ENCODE results near the gene TGFBR3. TPM values are rescaled to one million over a fixed set of nuclear protein-coding genes. Genes with fewer than 3 reads are reported as not detected.

TGFBR3 gene
- total and polyA plus RNA-seq, 2 experiments from 2014 or later = 16.2 to 26.5 TPM

DNA sequence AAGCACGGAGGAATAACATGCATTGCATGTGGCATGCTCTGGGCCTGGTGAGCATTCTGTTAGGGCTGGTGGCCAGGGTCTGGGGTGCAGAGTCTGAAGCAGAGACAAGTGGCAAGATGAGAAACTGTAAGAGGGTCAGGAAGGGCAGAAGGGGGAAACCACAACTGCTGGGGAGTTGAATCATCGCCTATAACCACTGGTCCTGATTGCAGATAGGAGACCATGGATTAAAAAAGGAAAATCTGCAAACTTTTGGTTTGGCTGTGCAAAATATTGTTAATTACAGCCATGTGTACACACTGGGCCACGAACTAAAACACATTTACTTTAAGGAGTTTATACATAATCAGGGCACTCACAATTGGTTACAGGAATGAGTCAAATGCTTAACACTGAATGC, 76.6 kb downstream of the TGFBR3 start:
- Histone ChIP-seq H4K20me1 (ENCODE audit: insufficient read depth) (peaks cover 3% of the 10 kb centered on the region; the same call in 1 of the 2 replicates), H3K9me2 (ENCODE audit: insufficient read depth) (no peaks in the 10 kb centered on the region), H2AFZ (no peak overlapping the region), H3K79me2 (ENCODE audit: insufficient read depth) (peaks cover 82% of the 10 kb centered on the region), H3K4me2 (ENCODE audit: unreplicated experiment) (no peak overlapping the region), H3K4me3 (no peak overlapping the region), H3K9ac (no peak overlapping the region), H3F3A (ENCODE audit: insufficient read depth) (peaks cover 30% of the 10 kb centered on the region), H3K4me1 (ENCODE audit: insufficient read depth) (peaks cover 34% of the 10 kb centered on the region), H3K36me3 (ENCODE audit: low read depth) (no peaks in the 10 kb centered on the region), H3K27ac (no peak overlapping the region), H3K27me3 (replicated peaks; ENCODE audit: insufficient read depth) (no peaks in the 10 kb centered on the region), H3K9me3 (ENCODE audit: low read depth) (no peaks in the 10 kb centered on the region)
- no peak for DNase-seq
- TF ChIP-seq EZH2 (IDR thresholded peaks at IDR 0.05; ENCODE audit: insufficient read depth, poor library complexity, severe bottlenecking) (no peak), EZH2phosphoT487 (IDR thresholded peaks at IDR 0.05; ENCODE audit: insufficient read depth, low read depth) (no peak)
- in situ Hi-C loops (cut with MboI) = no loop called here
- 28 to 34% methylated on average over 3 of the region's 3 CpGs for WGBS, 2 experiments (ENCODE audit: low coverage in 1 of 2, low lambda C conversion rate in 2 of 2, missing lambda C conversion rate in 2 of 2)

DNA sequence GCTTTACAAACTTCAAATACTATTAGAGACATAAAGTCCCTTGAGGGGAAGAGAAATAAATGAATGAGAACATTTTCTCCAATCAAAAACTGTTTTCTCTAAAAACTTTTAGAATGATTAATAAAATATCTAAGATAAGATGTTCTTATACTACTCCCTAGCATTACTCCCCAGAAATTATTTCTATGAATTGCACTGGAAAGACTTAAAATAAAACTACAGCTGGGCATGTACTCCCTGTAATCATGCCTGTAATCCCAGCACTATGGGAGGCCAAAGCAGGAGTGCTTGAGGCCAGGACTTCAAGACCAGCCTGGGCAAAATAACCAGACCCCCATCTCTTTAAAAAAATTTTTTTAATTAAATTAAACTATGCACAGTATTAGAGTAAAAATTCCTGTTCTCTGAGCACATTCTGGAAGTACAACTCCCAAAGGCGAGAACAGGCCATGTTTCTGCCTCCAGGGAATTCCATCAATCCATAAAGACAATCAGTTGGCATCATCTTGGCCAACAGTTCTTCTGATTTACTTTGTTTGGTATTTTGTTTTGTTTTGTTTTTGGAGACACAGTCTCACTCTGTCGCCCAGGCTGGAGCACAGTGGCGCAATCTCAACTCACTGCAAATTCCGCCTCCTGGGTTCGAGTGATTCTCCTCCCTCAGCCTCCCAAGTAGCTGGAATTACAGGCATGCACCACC, 77.9 kb downstream of the TGFBR3 start:
- no peaks in the 10 kb centered on the region for H3K27me3 ChIP-seq (replicated peaks; ENCODE audit: insufficient read depth)
- no peak overlapping the region for H3K27ac ChIP-seq
- H3K4me1 ChIP-seq (ENCODE audit: insufficient read depth) = peaks cover 43% of the 10 kb centered on the region
- peaks cover 82% of the 10 kb centered on the region for H3K79me2 ChIP-seq (ENCODE audit: insufficient read depth)
- peaks cover 30% of the 10 kb centered on the region for H3F3A ChIP-seq (ENCODE audit: insufficient read depth)
- TF ChIP-seq EZH2phosphoT487 (IDR thresholded peaks at IDR 0.05; ENCODE audit: insufficient read depth, low read depth) (no peak), EZH2 (IDR thresholded peaks at IDR 0.05; ENCODE audit: insufficient read depth, poor library complexity, severe bottlenecking) (no peak)
- 95 to 97% methylated on average over 5 of the region's 5 CpGs for WGBS, 2 experiments (ENCODE audit: low coverage in 1 of 2, low lambda C conversion rate in 2 of 2, missing lambda C conversion rate in 2 of 2)
- in situ Hi-C loops (cut with MboI) = no loop called here
- H2AFZ ChIP-seq = no peak overlapping the region
- no peak overlapping the region for H3K4me3 ChIP-seq
- no peaks in the 10 kb centered on the region for H3K9me2 ChIP-seq (ENCODE audit: insufficient read depth)
- DNase-seq = no peak
- no peak overlapping the region for H3K9ac ChIP-seq
- no peaks in the 10 kb centered on the region for H3K36me3 ChIP-seq (ENCODE audit: low read depth)
- H4K20me1 ChIP-seq (ENCODE audit: insufficient read depth) = no peaks in the 10 kb centered on the region; the same call in 1 of the 2 replicates
- no peaks in the 10 kb centered on the region for H3K9me3 ChIP-seq (ENCODE audit: low read depth)
- H3K4me2 ChIP-seq (ENCODE audit: unreplicated experiment) = no peak overlapping the region

DNA sequence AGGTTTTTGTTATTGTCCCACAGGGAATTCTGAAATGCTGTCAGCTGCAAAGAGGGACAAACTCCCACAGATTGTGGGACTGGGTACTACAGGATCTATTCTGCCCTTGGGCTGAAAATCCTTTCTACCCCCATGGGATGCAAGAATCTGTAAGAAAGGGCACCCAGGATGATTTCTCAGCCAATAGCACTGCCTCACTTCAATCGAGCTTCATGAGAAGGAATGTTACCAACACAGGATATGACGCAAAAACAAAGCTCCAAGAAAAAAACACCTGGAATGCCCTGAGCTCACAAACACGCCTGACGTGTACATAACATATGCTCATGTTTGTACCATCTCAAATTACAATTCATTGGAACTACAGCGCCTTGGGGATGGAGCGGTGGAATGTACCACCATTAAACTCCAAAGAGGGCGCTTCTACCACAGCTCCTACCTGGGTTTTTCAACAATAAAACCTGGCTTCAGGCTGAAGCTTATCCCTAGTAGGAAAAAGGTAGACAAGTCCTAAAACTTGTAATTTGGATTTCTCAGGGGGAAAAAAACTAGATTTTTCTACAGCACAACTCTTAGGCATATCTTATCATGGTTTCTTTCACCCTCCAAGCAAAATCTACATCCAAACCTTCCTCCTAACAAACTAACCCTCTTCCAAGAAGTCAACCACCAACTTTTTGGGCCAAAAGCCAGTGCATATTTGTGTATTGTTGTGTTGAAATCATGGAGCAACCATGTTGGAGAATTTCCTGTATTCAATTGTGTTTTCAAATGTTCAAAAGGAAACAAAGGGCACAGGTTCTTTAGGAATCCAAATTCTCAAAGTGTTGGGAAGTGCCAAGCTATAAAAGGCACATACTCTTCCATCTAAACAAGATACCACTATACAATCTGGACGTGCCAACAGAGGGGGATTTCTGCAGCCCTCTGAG, 78.9 kb downstream of the TGFBR3 start:
- TF ChIP-seq EZH2 (IDR thresholded peaks at IDR 0.05; ENCODE audit: insufficient read depth, poor library complexity, severe bottlenecking) (no peak), EZH2phosphoT487 (IDR thresholded peaks at IDR 0.05; ENCODE audit: insufficient read depth, low read depth) (no peak)
- DNase-seq = peak; percentile 68
- Histone ChIP-seq H3K9ac (no peak overlapping the region), H4K20me1 (ENCODE audit: insufficient read depth) (no peaks in the 10 kb centered on the region; the same call in 1 of the 2 replicates), H3K27ac (no peak overlapping the region), H2AFZ (no peak overlapping the region), H3K79me2 (ENCODE audit: insufficient read depth) (peaks cover 82% of the 10 kb centered on the region), H3K27me3 (replicated peaks; ENCODE audit: insufficient read depth) (no peaks in the 10 kb centered on the region), H3K4me3 (no peak overlapping the region), H3K4me2 (ENCODE audit: unreplicated experiment) (peak overlapping the region; percentile 13), H3F3A (ENCODE audit: insufficient read depth) (peaks cover 30% of the 10 kb centered on the region), H3K9me3 (ENCODE audit: low read depth) (no peaks in the 10 kb centered on the region), H3K9me2 (ENCODE audit: insufficient read depth) (no peaks in the 10 kb centered on the region), H3K4me1 (ENCODE audit: insufficient read depth) (peaks cover 48% of the 10 kb centered on the region), H3K36me3 (ENCODE audit: low read depth) (no peaks in the 10 kb centered on the region)
- 77 to 81% methylated on average over 8 of the region's 8 CpGs for WGBS, 2 experiments (ENCODE audit: low coverage in 1 of 2, low lambda C conversion rate in 2 of 2, missing lambda C conversion rate in 2 of 2)
- in situ Hi-C loops (cut with MboI) = no loop called here

DNA sequence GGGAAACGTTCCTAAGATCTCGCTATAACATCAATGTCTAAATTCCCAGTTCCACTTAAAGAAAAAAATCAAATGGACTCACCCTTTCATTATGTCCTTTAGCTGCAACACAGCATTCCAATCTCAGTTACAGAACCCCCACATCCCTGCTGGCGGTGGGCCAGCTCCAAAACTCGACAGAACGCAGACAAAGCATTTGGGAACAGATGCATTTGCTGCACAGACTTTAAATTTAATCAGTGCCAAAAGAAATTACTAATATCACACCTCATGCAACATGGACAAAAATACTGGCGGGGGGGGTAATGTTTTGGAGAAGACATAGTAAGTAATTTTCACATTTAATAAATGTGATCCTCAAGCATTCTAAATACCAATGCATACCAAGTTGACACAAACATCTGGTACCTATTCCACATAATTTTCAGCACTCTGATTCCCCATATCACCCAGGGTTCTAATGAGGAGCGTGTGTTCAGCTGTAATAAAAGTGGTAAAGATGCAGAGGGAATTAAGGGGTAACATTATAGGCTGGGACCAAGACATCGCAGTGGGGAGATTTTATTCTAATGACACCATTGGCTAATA, 79.7 kb downstream of the TGFBR3 start:
- H3K27ac ChIP-seq = no peak overlapping the region
- H4K20me1 ChIP-seq (ENCODE audit: insufficient read depth) = no peaks in the 10 kb centered on the region; the same call in 1 of the 2 replicates
- in situ Hi-C loops (cut with MboI) = no loop called here
- H3K9ac ChIP-seq = no peak overlapping the region
- DNase-seq = no peak
- H3K36me3 ChIP-seq (ENCODE audit: low read depth) = no peaks in the 10 kb centered on the region
- peak overlapping the region; percentile 13 for H3K4me2 ChIP-seq (ENCODE audit: unreplicated experiment)
- 27 to 31% methylated on average over 8 of the region's 8 CpGs for whole genome bisulfite sequencing, 2 experiments (ENCODE audit: low coverage in 1 of 2, low lambda C conversion rate in 2 of 2, missing lambda C conversion rate in 2 of 2)
- peaks cover 48% of the 10 kb centered on the region for H3K4me1 ChIP-seq (ENCODE audit: insufficient read depth)
- peaks cover 30% of the 10 kb centered on the region for H3F3A ChIP-seq (ENCODE audit: insufficient read depth)
- H2AFZ ChIP-seq = no peak overlapping the region
- H3K9me3 ChIP-seq (ENCODE audit: low read depth) = no peaks in the 10 kb centered on the region
- H3K9me2 ChIP-seq (ENCODE audit: insufficient read depth) = no peaks in the 10 kb centered on the region
- no peak overlapping the region for H3K4me3 ChIP-seq
- H3K27me3 ChIP-seq (replicated peaks; ENCODE audit: insufficient read depth) = no peaks in the 10 kb centered on the region
- H3K79me2 ChIP-seq (ENCODE audit: insufficient read depth) = peaks cover 84% of the 10 kb centered on the region
- no peak for TF ChIP-seq EZH2 (IDR thresholded peaks at IDR 0.05; ENCODE audit: insufficient read depth, poor library complexity, severe bottlenecking)
- TF ChIP-seq EZH2phosphoT487 (IDR thresholded peaks at IDR 0.05; ENCODE audit: insufficient read depth, low read depth) = no peak

Data from GM23248 (cell line).